ENCODE data around the gene LEF1. TPM values are rescaled to one million over a fixed set of nuclear protein-coding genes. Genes with fewer than 3 reads are reported as not detected.

Gene LEF1
- total RNA-seq, 1 donor from 2014 or later: 16.6 TPM

GRCh38 chr4:108107729-108108382 lies 60.9 kb downstream of the LEF1 start:
- Histone ChIP-seq H3K4me1 (ENCODE audit: insufficient read depth, low read length) (no peaks in the 10 kb centered on the region), H3K4me2 (ENCODE audit: low read length) (no peak overlapping the region), H2AFZ (ENCODE audit: low read depth, low read length) (no peak overlapping the region), H3K27me3 (ENCODE audit: insufficient read depth, low read length) (no peaks in the 10 kb centered on the region), H3K4me3 (ENCODE audit: insufficient read depth, low read depth, low read length) (no peak overlapping the region), H3K9me3 (ENCODE audit: insufficient read depth, low read depth, low read length) (no peaks in the 10 kb centered on the region), H4K20me1 (ENCODE audit: insufficient read depth, low read length) (no peaks in the 10 kb centered on the region), H3K36me3 (ENCODE audit: insufficient read depth, low read length) (no peaks in the 10 kb centered on the region), H3K27ac (ENCODE audit: low read depth, low read length) (no peak overlapping the region), H3K9ac (ENCODE audit: low read length) (no peak overlapping the region), H3K79me2 (ENCODE audit: insufficient read depth, low read length) (no peaks in the 10 kb centered on the region)
- TF ChIP-seq EZH2 (IDR thresholded peaks at IDR 0.05; ENCODE audit: insufficient read depth, low read length) (no peak), CTCF (IDR thresholded peaks at IDR 0.05; ENCODE audit: insufficient read depth, low read depth, low read length) (no peak)
- no peak for DNase-seq (ENCODE audit: low read depth)
- no peak for FAIRE-seq
- Mint-ChIP-seq H3K27ac (ENCODE audit: unreplicated experiment) (no peak overlapping the region), H3K4me1 (ENCODE audit: low read depth, unreplicated experiment) (peaks cover 7% of the 10 kb centered on the region), H3K4me3 (ENCODE audit: unreplicated experiment) (no peak overlapping the region), H3K36me3 (ENCODE audit: low read depth, unreplicated experiment) (no peaks in the 10 kb centered on the region), H3K9me3 (ENCODE audit: unreplicated experiment) (no peaks in the 10 kb centered on the region), H3K27me3 (ENCODE audit: low read depth, unreplicated experiment) (peaks cover 5% of the 10 kb centered on the region)

GRCh38 chr4:108107101-108107500 lies 61.6 kb downstream of the LEF1 start:
- no peak overlapping the region for H3K27ac ChIP-seq (ENCODE audit: low read depth, low read length)
- peaks cover 5% of the 10 kb centered on the region for H3K27me3 Mint-ChIP-seq (ENCODE audit: low read depth, unreplicated experiment)

More at GRCh38 chr4:108107101-108107500, 61.6 kb downstream of the LEF1 start:
- Histone ChIP-seq H3K4me1 (ENCODE audit: insufficient read depth, low read length) (no peaks in the 10 kb centered on the region), H3K79me2 (ENCODE audit: insufficient read depth, low read length) (no peaks in the 10 kb centered on the region), H3K4me3 (ENCODE audit: insufficient read depth, low read depth, low read length) (no peak overlapping the region), H2AFZ (ENCODE audit: low read depth, low read length) (no peak overlapping the region), H3K4me2 (ENCODE audit: low read length) (no peak overlapping the region), H3K9ac (ENCODE audit: low read length) (no peak overlapping the region), H3K9me3 (ENCODE audit: insufficient read depth, low read depth, low read length) (no peaks in the 10 kb centered on the region), H4K20me1 (ENCODE audit: insufficient read depth, low read length) (no peaks in the 10 kb centered on the region), H3K36me3 (ENCODE audit: insufficient read depth, low read length) (no peaks in the 10 kb centered on the region), H3K27me3 (ENCODE audit: insufficient read depth, low read length) (no peaks in the 10 kb centered on the region)
- Mint-ChIP-seq H3K9me3 (ENCODE audit: unreplicated experiment) (no peaks in the 10 kb centered on the region), H3K4me1 (ENCODE audit: low read depth, unreplicated experiment) (no peaks in the 10 kb centered on the region), H3K36me3 (ENCODE audit: low read depth, unreplicated experiment) (no peaks in the 10 kb centered on the region), H3K27ac (ENCODE audit: unreplicated experiment) (no peak overlapping the region), H3K4me3 (ENCODE audit: unreplicated experiment) (no peak overlapping the region)
- TF ChIP-seq EZH2 (IDR thresholded peaks at IDR 0.05; ENCODE audit: insufficient read depth, low read length): no peak
- no peak for TF ChIP-seq CTCF (IDR thresholded peaks at IDR 0.05; ENCODE audit: insufficient read depth, low read depth, low read length)
- FAIRE-seq (no peak), DNase-seq (ENCODE audit: low read depth) (no peak)
